Measurements from ENCODE around the gene RBPMS2.

RBPMS2 gene

DNA sequence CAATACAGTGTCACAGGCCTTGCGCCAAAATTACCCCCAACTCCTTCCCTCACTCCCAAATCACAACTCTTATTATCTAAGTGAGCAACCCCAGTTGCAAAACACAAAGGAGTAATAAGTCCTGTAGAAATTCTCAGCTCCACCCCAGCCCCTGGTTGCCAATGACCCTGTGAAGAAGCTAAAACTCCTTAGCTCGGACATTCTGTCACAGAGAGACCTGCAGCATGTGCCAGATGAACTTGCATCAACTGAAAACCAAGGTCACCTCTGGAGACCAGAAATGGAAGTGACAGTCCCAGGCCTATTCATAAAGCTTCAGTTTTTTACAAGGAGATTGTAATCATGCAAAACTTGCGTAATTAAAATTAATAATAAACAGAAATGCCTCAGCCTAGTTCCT, 55.2 kb downstream of the RBPMS2 start:
- Mint-ChIP-seq H3K36me3 (ENCODE audit: low read depth) (peaks cover 32% of the 10 kb centered on the region), H3K4me1 (peaks cover 27% of the 10 kb centered on the region), H3K27ac (no peak overlapping the region), H3K4me3 (no peak overlapping the region), H3K9me3 (no peaks in the 10 kb centered on the region), H3K27me3 (ENCODE audit: low read depth, poor library complexity) (no peaks in the 10 kb centered on the region)
- TF ChIP-seq, protein P1, sequence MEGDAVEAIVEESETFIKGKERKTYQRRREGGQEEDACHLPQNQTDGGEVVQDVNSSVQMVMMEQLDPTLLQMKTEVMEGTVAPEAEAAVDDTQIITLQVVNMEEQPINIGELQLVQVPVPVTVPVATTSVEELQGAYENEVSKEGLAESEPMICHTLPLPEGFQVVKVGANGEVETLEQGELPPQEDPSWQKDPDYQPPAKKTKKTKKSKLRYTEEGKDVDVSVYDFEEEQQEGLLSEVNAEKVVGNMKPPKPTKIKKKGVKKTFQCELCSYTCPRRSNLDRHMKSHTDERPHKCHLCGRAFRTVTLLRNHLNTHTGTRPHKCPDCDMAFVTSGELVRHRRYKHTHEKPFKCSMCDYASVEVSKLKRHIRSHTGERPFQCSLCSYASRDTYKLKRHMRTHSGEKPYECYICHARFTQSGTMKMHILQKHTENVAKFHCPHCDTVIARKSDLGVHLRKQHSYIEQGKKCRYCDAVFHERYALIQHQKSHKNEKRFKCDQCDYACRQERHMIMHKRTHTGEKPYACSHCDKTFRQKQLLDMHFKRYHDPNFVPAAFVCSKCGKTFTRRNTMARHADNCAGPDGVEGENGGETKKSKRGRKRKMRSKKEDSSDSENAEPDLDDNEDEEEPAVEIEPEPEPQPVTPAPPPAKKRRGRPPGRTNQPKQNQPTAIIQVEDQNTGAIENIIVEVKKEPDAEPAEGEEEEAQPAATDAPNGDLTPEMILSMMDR (IDR thresholded peaks at IDR 0.05) = no peak
- no peak for DNase-seq

DNA sequence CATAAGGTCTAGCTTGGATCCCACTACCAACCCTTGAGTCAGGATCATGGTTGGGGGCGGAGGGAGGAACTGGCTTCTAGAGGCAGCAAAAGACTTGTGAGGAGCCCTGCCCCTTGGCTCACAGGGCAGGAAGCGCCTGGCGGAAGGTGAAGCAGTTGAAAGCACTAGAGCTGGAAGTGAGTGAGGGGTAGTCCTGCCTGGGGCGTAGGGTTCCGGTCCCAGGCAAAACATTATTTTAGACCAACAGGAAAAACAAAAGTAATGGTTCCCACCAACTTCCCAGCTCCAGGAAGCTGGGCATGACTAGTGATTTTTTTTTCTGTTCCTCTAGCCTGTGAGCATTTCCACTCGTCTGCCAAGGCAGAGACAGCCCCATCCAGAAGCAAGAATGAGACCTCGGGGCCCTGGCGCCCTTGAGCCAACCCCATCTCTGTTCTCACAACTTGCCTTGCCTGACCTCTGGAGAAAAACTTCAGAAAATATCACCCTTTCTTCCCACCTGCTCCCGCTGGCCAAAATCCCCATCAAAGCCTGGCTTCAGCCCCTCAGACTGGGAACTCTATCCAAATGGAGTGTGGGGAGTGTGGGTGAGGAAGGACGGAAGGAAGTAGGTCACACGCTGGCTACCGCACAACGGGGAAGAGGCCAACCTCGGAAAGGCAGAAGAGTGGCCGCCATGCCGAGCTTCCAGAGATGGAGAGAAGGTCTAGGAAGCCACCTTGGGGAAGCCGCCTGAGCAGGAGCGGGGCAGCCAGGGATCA, 57.5 kb downstream of the RBPMS2 start:
- H3K27ac Mint-ChIP-seq = peak overlapping the region; percentile 96
- H3K27me3 Mint-ChIP-seq (ENCODE audit: low read depth, poor library complexity) = no peaks in the 10 kb centered on the region
- DNase-seq = no peak
- H3K4me1 Mint-ChIP-seq = peaks cover 27% of the 10 kb centered on the region
- no peak overlapping the region for H3K4me3 Mint-ChIP-seq
- no peaks in the 10 kb centered on the region for H3K9me3 Mint-ChIP-seq
- H3K36me3 Mint-ChIP-seq (ENCODE audit: low read depth) = peaks cover 39% of the 10 kb centered on the region
- TF ChIP-seq, protein P1 (IDR thresholded peaks at IDR 0.05) = no peak

DNA sequence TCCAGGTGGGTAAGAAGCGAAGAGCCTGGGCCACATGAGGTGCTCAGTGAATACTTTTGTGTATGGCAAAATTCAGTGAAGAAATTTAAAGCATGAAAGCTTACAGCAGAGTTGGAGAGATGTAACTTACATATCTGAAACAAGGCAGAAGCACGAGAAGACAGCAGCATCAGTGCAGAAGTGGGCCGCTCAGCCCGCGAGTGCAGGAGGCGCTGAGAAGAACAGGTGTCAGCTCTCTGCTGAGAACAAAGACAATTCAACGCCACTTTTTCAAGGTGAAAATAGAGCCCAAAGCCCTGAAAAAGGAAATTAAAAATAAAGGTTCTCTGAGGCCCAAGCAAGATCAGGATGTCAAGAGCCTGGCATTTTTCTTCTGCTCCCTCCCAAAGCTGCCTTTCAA, 58.3 kb downstream of the RBPMS2 start:
- Mint-ChIP-seq H3K4me3 (no peak overlapping the region), H3K27me3 (ENCODE audit: low read depth, poor library complexity) (no peaks in the 10 kb centered on the region), H3K9me3 (no peaks in the 10 kb centered on the region)

DNA sequence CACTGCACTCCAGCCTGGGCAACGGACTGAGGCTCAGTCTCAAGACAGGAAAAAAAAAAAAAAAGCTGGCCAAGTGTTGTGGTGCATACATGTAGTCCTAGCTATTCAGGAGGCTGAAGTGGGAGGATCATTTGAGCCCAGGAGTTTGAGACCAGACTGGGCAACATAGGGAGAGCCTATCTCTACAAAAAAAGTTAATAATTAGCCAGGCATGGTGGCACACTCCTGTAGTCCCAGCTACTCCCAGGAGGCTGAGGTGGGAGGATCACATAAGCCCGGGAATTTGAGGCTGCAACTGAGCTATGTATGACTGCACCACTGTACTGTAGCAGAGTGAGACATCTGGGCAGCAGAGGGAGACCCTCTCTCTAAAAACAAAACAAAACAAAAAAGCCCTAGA, 58.9 kb downstream of the RBPMS2 start:
- Mint-ChIP-seq H3K27me3 (ENCODE audit: low read depth, poor library complexity) (no peaks in the 10 kb centered on the region), H3K9me3 (no peaks in the 10 kb centered on the region), H3K27ac (no peak overlapping the region), H3K4me1 (peaks cover 27% of the 10 kb centered on the region), H3K4me3 (no peak overlapping the region), H3K36me3 (ENCODE audit: low read depth) (peaks cover 44% of the 10 kb centered on the region)
- TF ChIP-seq, protein P1 (IDR thresholded peaks at IDR 0.05) = no peak
- no peak for DNase-seq

More for the DNA sequence above, 58.3 kb downstream of the RBPMS2 start:
- DNase-seq = no peak
- H3K36me3 Mint-ChIP-seq (ENCODE audit: low read depth) = peaks cover 44% of the 10 kb centered on the region
- TF ChIP-seq, protein P1 (IDR thresholded peaks at IDR 0.05) = no peak
- peak overlapping the region; percentile 57 for H3K27ac Mint-ChIP-seq
- peaks cover 27% of the 10 kb centered on the region for H3K4me1 Mint-ChIP-seq

DNA sequence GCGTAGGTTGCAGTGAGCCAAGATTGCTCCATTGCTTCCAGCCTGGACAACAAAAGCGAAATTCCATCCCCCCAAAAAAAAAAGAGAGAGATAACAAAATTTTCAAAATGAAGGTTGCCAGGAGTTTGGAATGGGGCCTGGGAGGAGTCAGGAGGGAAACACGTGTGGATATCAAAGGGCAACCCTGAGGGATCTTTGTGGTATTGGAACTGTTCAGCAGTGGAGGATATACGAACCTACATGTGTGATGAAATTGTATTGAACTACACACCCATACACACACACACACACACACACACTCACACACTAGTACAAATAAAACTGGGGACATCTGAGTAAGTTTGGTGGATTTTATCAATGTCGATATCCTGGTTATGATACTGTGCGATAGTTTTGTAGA, 61.8 kb downstream of the RBPMS2 start:
- H3K27me3 Mint-ChIP-seq (ENCODE audit: low read depth, poor library complexity) = no peaks in the 10 kb centered on the region
- H3K4me1 Mint-ChIP-seq = peaks cover 17% of the 10 kb centered on the region
- no peaks in the 10 kb centered on the region for H3K9me3 Mint-ChIP-seq
- TF ChIP-seq, protein P1 (IDR thresholded peaks at IDR 0.05) = no peak
- no peak overlapping the region for H3K27ac Mint-ChIP-seq
- no peak overlapping the region for H3K4me3 Mint-ChIP-seq
- peaks cover 40% of the 10 kb centered on the region for H3K36me3 Mint-ChIP-seq (ENCODE audit: low read depth)
- no peak for DNase-seq

DNA sequence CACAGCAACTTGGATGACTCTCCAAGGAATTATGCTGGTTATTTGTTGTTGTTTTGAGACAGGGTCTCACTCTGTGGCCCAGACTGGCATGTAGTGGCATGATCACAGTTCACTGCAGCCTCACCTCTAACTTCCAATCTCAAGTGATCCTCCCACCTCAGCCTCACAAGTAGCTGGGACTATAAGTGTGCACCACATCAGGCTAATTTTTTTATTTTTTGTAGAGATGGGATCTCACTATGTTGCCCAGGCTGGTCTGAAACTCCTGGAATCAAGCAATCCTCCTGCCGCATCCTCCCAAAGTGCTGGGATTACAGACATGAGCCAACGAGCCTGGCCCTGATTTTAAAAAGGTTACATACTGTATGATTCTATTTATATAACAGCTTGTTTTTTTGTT, 63.0 kb downstream of the RBPMS2 start:
- no peak for DNase-seq
- Mint-ChIP-seq H3K27ac (no peak overlapping the region), H3K4me1 (peaks cover 5% of the 10 kb centered on the region), H3K36me3 (ENCODE audit: low read depth) (peaks cover 41% of the 10 kb centered on the region), H3K9me3 (no peaks in the 10 kb centered on the region), H3K27me3 (ENCODE audit: low read depth, poor library complexity) (no peaks in the 10 kb centered on the region), H3K4me3 (no peak overlapping the region)
- TF ChIP-seq, protein P1 (IDR thresholded peaks at IDR 0.05) = no peak

All from nephron progenitor cell (in vitro differentiated cells).